ENCODE data around the gene EVL.

EVL gene

GRCh38 chr14:100130521-100130920, 65.3 kb downstream of the EVL start:
- DNase-seq (ENCODE audit: low spot score), result no peak

GRCh38 chr14:100131181-100131580, 66.0 kb downstream of the EVL start:
- peak; percentile 46 for DNase-seq (ENCODE audit: low spot score)

- no peak for DNase-seq (ENCODE audit: low spot score)
These were observed 67.1 kb downstream of the EVL start for GRCh38 chr14:100132161-100132902.

DNA sequence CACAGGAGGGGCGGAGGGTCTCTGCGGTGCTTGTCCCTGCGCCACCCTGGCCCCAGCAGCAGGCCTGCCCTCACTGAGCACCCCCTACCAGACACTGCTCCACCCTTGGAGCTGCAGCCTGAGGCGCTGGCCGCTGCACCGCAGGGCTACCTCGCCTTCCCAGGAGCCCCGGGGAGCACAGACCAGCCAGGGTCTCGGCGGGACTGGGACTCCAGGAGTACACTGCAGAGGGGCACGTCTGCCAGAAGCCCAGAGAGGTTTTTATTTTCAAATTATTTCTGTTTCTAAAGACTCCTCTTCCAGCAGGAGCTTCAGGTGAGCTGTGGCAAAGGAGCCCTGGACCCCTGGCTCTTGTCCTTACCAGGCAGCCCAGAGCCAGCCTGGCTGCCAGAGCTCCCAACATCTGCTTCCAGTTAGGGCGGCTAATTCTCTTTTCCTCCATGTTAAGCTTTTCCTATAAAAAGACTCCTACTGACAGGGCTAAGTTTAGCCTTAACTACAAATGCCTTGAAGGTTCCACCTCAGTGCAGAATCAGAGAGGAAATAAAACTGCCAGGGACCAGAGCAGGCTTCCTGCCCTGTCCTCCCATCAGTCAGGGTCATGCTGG, 67.8 kb downstream of the EVL start:
- no peak for DNase-seq (ENCODE audit: low spot score)

- no peak for DNase-seq (ENCODE audit: low spot score)
These were observed 69.4 kb downstream of the EVL start for GRCh38 chr14:100134586-100134985.

DNA sequence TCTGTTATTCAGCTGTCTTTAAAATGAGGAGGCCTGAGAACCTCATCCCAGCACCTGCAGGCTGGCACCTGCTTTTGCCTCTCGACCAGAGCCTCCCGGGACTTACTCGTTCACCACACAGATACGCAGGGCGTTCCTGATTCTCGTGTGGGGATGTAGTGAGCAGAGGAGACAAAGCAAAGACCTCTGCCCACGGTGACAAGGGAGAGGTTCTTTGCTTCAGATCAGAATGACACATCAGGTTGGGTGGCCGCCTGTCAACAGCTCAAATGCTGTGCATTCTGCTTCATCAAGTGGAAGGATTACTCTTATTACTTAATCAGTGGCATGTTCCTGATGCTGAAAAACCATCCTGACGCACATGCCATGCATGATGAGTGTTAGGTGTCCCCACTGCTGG, 69.9 kb downstream of the EVL start:
- no peak for DNase-seq (ENCODE audit: low spot score)

DNA sequence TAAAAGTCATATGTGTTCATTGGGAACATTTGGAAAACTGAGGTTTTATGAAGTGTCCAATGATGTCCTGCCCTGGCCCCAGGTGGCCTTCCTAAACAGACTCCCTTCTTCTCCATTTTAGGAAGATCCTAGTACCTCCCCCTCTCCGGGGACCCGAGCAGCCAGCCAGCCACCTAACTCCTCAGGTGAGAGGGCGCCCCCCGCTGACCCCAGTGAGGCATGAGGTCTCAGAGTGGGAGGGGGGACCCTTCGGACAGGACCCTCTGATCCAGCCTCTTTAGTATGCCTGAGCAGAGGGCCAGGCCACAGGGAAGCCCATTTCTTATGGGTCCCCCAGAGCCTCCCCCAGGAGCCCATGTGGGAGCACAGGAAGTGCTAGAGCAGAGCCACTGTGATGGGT, 70.6 kb downstream of the EVL start:
- no peak for DNase-seq (ENCODE audit: low spot score)

DNA sequence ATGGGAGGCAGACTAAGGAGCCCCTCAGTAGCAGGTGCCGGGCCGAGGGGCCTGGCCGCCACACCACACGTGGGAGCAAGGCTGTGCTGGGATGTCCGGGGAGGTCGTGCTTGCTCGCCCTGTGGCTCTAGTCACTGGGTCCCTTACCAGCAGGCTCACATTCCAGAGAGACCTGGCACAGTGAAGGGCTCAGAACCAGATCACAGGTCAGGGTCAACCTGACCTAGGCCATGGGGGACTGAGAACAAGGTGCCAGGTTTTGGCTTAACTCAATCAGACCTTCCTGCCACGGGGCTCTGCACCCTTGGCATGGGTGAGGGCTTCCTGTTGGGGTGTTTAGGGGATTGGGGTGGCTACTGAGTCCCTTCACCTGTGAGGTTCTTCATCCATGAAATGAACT, 72.0 kb downstream of the EVL start:
- no peak for DNase-seq (ENCODE audit: low spot score)

DNA sequence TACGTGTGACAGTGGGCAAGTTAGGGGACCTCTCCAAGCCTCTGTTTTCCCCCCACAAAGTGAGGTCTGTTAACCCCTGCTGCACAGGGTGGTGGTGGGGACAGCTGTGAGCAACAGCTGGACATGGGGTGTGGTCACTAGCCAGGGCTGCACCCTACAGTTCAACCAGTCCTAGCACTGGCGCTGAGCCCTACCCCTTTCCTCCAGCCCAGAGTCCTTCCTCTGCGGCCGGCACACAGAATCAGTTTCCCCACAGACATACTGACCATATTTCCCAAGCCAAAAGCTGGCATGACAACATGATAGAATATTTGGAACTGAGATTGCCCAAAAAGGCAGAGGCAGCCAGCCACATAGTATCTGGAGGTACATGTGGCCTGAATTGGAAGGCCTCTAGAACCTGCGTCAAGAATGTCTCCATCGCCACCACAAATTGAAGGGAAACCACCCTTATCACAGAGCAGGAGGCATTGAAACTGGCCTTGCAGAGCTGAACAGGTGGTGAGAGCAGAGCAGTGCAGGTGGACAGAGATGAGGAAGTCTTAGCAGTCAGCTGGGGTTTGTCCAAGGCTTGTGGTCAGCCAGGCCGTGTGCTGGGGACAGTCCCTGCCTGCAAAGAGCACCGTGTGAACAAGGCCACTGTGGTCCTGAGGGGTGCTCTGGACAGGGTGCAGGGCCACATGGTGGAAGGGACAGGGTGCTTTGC, 73.0 kb downstream of the EVL start:
- DNase-seq (ENCODE audit: low spot score), result no peak

DNA sequence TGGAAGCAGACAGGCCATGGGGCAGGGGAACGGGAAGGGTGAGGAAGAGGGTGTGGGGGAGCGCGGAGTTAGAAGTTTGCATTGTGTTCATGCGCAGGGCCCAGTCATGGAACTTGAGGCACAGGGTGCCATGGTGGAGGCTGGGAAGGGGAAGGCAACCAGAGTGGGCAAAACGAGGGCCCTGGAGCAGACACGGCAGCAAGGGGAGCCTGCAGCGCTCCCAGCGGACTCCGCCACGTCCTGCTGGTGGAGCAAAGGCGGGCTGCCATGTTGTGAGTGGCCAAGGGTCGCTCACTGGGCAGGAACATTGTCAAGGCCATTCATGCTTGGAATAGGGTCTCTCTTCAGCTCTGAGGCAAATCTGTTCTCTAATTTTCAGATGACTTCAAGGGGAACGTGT, 73.7 kb downstream of the EVL start:
- DNase-seq (ENCODE audit: low spot score), result no peak

DNA sequence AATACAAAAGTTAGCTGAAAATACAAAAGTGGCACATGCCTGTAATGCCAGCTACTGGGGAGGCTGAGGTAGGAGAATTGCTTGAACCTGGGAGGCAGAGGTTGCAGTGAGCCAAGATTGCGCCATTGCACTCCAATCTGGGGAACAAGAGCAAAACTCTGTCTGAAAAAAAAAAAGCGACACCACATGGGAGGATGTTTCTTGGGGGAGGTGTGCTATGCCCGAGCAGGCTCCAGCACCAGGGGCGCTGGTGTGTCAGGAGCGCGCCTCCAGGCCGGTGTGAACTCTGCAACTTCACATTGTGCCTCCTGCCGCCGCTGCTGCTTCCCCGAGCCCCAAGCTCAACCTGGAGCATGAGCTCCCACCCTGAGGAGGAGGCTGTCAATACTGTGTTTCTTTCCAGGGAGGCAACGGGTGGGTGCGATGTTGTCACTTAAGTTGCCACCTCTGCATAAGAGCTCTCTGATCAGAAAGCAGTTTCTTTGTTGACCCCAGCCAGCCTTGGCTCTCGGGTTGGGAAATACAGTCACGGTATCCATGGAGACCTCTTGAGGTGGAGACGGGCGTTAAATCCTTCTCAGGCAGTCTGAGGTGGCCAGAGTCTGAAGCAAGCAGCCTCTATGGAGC, 75.3 kb downstream of the EVL start:
- no peak for DNase-seq (ENCODE audit: low spot score)

DNA sequence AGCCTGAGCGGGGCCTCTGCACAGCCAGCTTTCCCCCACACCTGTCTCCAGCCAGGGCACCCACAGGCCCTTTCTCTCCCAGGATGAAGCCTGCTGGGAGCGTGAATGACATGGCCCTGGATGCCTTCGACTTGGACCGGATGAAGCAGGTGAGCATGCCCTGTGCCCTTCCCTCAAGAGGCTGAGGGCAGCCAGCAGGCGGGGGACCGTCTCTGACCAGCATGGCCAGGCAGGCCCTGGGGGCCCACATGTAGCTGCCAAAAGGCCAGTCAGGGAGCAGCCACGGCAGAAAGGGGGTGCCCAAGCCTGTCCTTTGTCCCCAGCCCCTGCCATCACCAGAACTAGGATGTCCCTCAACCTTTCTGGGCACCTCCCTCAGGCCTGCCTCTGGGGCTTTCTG, 75.9 kb downstream of the EVL start:
- DNase-seq (ENCODE audit: low spot score), result no peak

GRCh38 chr14:100142073-100143040, 77.1 kb downstream of the EVL start:
- DNase-seq (ENCODE audit: low spot score), result no peak

GRCh38 chr14:100143523-100143922, 78.3 kb downstream of the EVL start:
- DNase-seq (ENCODE audit: low spot score), result no peak

DNA sequence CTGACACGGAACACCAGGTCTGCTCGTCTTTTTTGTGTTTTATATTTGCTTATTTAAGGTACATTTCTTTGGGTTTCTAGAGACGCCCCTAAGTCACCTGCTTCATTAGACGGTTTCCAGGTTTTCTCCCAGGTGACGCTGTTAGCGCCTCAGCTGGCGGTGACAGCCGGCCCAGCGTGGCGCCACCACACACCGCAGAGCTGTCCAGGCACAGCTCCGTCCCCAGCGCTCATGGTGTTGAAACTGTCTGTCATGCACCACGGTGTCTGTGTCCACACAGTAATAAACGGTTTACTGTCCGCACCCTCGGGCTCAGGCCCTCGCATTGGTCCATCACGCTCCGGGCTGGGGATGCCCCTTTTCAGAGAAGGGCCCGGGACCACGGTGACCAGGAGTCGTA, 78.7 kb downstream of the EVL start:
- DNase-seq (ENCODE audit: low spot score), result no peak

DNA sequence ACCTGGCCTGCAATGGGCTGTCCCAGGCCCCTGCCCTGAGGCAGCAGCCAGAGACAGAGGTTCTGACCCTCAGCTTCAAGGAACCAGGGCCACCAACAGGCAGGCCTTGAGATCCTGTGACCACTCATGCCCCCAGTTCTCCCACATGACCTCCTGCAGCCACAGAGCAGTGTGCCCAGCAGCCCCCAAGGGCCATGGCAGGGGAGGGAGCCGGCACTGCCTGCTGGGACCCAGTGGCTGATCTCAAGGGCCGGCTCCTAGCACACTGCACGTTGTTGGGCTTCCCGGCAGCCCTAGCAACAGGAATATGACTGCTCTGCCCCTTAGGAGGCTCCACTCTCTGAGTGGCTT, 79.4 kb downstream of the EVL start:
- no peak for DNase-seq (ENCODE audit: low spot score)

- DNase-seq (ENCODE audit: low spot score), result no peak
These were observed 79.9 kb downstream of the EVL start for GRCh38 chr14:100144996-100145646.

DNA sequence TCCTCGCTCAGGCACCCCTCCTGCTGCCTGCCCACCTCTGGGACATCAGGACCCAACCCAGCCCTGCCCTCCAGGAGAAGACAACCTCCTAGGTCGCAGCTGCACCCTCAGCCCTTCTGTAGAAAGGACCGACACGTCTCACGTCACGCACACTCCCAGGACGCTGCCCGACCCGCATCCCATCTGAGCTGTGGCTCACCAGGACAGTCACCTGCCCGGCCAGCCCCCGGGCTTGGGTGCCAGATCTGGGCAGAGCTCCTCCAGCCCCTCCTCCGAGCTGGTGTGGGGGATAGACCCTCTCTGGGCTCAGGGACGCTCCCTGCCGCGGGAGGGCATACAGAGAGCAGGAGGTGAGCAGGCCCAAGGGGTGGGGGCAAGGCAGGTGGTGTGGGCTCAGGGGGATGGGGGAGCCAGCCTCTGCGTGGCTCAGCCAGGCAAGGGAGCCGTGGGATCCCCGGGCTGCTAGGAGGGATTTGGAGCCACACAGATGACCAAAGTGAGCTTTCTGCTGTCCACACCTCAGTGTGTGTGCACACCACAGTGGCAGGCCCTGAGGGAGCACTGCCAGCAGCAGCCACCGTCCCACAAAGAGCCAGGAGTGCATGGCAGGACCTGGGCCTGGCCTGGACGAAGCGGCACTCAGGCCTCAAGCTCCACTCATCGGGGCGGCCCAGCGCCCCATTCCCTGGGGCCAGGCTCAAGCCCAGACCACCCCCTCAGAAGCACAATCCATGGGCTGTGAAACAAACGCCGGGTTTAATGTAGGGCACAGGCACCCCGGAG, 80.7 kb downstream of the EVL start:
- no peak for DNase-seq (ENCODE audit: low spot score)

- DNase-seq (ENCODE audit: low spot score), result no peak
These were observed 81.4 kb downstream of the EVL start for GRCh38 chr14:100146531-100147091.

GRCh38 chr14:100147181-100147631, 82.0 kb downstream of the EVL start:
- DNase-seq (ENCODE audit: low spot score), result no peak
